A549 (cell line): ENCODE results near the gene BRAF.

ENCODE experiments used
- BHLHE40 ChIP-seq: IDR thresholded peaks from 2 replicates; pipeline ENCODE4 v1.6.1; 2012; ENCODE audit warnings: low read depth, low read length, inconsistent platforms
- CHD4 ChIP-seq: fragments of 200-600 bp; sonication (generic); IDR thresholded peaks from 2 replicates; pipeline ENCODE4 v1.6.1; 2016; ENCODE audit warnings: antibody characterized with exemption, mild to moderate bottlenecking, borderline replicate concordance
- MYC ChIP-seq: IDR thresholded peaks from 2 replicates; pipeline ENCODE4 v1.6.1; 2012; ENCODE audit warnings: mild to moderate bottlenecking, inconsistent platforms, low read length, improper control_type of control experiment, borderline replicate concordance
- TF ChIP-seq, protein P1 (sequence below): fragments of >200 bp; sonication (Bioruptor Twin); formaldehyde crosslinking; IDR thresholded peaks from 3 replicates; pipeline ENCODE4 v1.5.1; 2016

DNA sequence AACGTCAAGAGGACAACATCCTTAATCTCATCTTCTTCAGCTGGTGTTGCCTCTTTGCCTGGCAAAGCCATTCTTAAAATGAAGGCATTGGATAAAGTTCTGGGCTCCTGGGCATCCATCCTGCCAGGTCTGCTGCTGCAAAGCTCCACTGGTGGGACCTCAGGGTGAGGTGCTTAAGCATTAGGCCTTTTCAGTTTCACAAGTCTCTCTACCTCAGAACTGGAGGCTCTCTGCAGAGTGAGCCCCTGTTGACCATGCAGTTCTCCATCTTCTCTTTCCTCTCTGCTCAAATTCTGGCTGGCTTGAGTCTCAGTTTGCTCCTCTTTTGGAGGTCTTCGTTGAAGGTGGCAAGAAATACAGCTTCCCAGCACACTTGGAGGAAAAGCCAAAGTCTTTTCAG, 42.7 kb upstream of the BRAF start:
- TF ChIP-seq CHD4 (no peak), BHLHE40 (no peak), MYC (no peak)
- TF ChIP-seq, protein P1, sequence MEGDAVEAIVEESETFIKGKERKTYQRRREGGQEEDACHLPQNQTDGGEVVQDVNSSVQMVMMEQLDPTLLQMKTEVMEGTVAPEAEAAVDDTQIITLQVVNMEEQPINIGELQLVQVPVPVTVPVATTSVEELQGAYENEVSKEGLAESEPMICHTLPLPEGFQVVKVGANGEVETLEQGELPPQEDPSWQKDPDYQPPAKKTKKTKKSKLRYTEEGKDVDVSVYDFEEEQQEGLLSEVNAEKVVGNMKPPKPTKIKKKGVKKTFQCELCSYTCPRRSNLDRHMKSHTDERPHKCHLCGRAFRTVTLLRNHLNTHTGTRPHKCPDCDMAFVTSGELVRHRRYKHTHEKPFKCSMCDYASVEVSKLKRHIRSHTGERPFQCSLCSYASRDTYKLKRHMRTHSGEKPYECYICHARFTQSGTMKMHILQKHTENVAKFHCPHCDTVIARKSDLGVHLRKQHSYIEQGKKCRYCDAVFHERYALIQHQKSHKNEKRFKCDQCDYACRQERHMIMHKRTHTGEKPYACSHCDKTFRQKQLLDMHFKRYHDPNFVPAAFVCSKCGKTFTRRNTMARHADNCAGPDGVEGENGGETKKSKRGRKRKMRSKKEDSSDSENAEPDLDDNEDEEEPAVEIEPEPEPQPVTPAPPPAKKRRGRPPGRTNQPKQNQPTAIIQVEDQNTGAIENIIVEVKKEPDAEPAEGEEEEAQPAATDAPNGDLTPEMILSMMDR: no peak
